LNCAP (cell line): ENCODE measurements around the gene C1orf35.

Source experiments
- CTCF ChIP-seq: fragments of 450-650 bp; IDR thresholded peaks from 2 replicates; pipeline ENCODE4 v1.5.1; 2017; ENCODE audit warnings: mild to moderate bottlenecking

C1orf35 gene

GRCh38 chr1:228070173-228070572 is 33.0 kb downstream of the C1orf35 start:
- no peak for TF ChIP-seq CTCF

GRCh38 chr1:228068359-228068758 is 34.8 kb downstream of the C1orf35 start:
- no peak for TF ChIP-seq CTCF

- no peak for TF ChIP-seq CTCF
Observed at GRCh38 chr1:228066891-228067654, 36.1 kb downstream of the C1orf35 start.

- TF ChIP-seq CTCF, result no peak
Observed at GRCh38 chr1:228066416-228066815, 36.7 kb downstream of the C1orf35 start.

GRCh38 chr1:228065543-228066347 is 37.4 kb downstream of the C1orf35 start:
- no peak for TF ChIP-seq CTCF

GRCh38 chr1:228064741-228065542 is 38.2 kb downstream of the C1orf35 start:
- TF ChIP-seq CTCF, result no peak

GRCh38 chr1:228064296-228064695 is 38.8 kb downstream of the C1orf35 start:
- TF ChIP-seq CTCF, result no peak
